Measurements from ENCODE around the gene CYTH3.
"Not testable (repeated sequence)": the region's sequence is repeated elsewhere in the genome, so short reads cannot be mapped to it uniquely, and the experiment has no call there.

Gene CYTH3

DNA sequence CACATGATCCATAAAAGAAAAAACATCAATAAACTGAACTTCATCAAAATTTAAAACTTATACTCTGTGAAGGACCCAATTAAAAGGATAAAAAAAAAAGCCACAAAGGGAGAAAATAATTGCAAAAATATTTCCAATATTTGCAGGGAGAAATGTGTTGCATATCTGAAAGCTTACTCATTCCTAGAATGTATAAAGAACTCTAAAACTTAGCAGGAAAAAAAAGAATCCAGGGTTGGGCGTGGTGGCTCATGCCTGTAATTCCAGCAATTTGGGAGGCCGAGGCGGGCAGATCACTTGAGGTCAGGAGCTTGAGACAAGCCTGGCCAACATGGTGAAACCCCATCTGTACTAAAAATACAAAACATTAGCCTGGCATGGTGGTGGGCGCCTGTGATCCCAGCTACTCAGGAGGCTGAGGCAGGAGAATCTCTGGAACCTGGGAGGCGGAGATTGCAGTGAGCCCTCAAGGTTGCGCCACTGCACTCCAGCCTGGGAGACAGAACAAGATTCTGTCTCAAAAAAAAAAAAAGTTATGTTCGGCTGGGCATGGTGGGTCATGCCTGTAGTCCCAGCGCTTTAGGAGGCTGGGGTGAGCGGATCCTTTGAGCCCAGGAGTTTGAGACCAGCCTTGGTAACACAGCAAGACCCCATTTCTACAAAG lies 11.1 kb upstream of the CYTH3 start:
- not testable (repeated sequence) for DNase-seq

DNA sequence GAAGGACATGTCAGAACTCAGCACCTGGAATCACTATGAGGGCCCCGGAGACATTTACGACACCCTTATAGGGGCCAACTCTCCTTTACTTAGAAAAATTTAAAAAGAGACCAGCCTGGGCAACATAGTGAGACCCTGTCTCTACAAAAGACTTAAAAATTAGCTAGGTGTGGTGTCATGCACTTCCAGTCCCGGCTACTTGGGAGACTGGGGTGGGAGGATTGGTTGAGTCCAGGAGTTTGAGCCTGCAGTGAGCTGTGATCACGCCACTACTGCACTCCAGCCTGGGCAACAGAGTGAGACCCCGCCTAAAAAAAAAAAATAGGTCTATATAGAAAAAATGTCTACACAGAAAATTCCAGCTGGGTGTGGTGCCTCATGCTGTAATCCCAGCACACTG lies 7.5 kb upstream of the CYTH3 start:
- DNase-seq: no peak

DNA sequence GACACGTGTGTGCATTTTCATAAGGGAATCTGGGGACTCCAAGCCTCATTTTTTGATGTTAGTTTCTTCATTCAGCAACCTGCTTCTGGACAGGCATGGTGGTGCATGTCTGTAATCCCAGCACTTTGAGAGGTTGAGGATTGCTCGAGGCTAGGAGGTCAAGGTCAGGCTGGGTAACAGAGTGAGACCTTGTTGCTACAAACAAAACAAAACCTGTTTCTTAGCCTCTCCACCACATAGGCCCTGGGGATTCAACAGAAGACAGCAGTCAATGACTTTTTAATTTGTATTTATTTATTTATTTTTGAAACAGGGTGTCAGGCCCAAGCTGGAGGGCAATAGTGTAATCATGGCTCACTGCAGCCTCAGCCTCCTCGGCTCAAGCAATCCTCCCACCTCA lies 6.9 kb upstream of the CYTH3 start:
- DNase-seq: no peak

DNA sequence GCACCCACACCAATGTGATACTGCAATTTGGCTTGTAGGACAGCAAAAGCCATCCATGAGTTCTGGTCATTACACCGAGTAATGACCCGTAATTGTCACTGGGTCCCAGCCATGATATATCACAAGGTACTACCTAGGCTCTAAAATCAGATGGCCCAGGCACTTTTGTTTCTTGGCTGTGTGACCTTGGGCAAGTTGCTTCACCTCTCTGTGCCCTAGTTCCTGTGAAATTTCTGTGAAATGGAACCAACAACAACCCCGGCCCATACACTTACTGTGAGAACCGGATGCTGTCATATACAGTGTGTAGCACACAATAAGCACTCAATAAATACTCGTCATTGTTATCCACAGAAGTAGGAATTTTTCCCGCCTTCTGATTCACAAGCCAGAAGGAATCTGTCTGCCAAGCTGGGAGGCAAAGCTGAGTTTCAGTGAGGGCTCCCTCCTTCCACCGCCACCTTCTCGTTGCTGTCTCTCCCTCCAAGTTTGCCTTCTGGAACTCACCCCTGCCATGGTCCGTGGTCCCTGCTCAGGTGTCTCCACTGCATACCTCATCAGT lies 6.4 kb upstream of the CYTH3 start:
- DNase-seq: no peak

DNA sequence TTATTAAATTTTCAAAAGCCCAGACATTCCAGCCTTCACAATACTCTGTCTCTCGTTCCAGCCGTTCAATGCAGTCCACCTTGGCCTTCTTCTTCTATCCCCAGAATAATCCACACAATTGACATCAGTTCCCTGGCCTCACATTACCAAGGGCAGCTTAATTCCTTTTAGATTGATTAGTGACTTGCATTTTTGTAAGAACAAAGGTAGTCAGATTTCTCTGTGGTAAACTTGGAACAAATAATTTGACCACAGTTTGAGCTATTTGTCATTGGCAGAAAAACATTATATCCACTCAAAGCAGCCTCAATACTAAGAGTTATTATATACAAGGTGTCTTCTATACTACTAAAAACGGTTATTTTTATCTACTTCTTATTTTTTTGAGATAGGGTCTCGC lies 5.1 kb upstream of the CYTH3 start:
- no peak for DNase-seq

DNA sequence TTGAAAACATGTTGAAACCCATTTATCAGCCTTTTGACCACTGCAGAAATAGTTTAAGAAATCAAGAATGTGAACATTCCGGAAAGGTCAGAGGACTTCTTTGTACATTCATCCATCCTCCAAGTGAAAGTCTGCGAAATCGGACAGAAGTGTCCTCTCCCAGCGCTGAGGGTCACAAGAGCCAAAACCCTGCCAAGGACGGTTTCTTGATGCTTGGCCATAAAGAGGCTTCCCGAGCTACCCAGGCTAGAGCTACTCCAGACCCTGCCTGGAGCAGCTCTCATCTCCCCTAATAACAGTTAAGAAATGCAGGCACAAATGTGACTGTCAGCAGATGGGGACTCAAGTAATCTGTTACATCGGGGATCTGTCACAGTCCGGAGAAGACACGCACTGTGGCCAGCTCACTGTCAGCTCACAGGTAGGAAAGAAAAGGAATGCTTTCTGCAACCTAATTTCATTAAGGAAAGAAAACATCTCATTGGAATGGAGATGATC lies 4.5 kb upstream of the CYTH3 start:
- no peak for DNase-seq

DNA sequence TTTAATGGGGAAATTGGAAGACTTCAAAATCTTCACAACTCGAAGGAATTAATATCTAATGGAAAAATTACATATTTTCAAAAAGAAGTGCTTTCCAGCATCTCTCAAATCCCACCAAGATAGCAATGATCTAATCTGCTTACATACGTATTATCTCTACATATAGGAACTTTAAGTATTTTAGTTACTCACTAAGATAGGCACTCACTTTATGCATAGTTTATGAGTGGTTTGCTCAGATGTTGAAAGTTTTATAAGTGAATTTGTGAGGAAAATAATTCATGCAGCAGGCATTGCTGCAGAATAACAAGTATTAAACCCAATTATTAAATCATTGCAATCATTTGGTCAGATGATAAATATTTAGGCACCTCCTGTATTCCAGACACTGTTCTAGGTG lies 2.3 kb upstream of the CYTH3 start:
- DNase-seq: no peak

DNA sequence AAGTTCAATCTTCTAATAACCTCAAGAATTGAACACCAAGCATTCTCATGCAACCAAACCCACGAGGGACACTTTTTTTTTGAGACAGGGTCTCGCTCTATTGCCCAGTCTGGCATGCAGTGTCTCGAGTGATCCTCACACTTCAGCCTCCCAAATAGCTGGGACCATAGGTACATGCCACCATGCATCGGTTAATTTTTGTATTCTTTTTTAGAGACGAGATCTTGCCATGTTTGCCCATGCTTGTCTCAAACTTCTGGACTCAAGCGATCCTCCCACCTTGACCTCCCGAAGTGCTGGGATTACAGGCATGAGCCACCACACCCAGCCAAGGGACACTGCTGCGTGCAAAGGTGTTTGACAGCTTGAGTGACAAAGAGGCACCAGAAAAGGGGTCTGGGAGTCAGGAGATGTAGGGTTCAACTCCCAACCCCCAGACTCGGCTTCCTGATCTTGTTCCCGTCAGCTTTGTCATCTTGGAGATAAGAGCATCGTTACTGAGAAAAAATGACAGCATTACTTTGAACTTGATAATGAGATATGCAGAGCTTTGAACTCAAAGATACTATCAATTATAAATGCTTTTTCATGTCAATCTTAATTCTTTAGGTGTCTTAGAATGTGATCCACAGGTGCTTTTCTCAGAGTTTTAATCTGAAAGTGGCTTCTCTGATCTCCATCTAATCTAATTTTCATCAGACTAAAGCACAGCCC lies 1.6 kb upstream of the CYTH3 start:
- DNase-seq: no peak

DNA sequence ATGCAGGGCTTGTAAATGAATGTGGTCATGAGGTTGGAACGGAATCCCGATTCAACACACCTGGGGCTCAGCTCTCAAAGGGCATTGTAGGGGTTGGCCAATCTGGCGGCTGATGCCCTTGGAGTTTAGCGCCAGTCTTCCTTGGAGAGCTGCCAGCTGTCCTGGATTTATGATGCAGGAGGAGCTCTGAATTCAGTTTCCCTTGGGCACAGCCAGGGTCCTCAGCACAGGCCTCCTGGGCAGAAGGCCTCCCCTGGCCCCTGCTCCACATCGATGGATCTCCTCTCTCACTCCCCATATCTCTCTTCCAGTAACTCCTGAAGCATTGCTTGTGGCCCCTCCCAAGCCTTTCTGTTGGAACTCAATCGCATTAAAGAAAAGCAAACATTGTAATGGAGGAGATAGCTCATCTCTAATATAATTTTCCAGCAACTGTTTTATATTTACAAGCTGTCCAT lies 985 bp upstream of the CYTH3 start:
- peak in 1 of 51 donors; percentile 3 for DNase-seq

DNA sequence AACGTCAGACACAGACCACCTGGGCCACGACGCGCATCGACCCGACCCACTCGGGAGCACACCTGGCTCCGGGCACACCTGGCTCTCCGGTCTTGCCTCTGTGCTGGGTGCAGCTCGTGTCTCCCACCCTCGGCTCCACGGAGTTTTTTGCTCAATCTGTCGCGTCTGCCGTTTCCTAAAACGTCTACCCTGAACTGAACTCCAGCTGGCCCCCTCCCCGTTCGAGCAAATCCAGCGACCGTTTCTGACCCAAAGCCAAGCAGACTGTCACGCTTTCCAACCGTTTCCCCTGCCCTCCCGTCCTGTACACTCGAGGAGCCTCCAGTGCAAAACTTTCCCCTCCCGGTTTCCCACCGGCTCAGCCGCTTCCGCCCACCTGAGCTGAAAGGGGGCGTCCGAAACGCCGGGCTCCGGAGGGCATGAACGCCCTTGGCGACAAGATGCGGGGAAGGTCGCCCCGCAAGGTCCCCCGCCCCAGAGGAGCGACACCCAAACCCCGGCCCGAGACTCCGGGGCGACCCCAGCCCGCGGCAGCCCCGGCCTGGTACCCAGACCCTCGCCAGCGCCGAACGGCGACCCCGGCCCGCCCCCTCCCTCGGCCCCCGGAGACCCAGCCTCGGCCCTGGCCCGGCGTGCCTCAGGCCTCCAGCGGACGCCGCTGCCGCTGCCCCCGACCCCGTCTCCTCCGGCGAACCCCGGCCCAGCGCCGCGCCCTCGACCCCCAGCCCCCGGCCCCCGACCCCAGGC lies 557 bp downstream of the CYTH3 start:
- DNase-seq: peak in 9 of 51 donors; percentile 4 to 44 (median 15)

DNA sequence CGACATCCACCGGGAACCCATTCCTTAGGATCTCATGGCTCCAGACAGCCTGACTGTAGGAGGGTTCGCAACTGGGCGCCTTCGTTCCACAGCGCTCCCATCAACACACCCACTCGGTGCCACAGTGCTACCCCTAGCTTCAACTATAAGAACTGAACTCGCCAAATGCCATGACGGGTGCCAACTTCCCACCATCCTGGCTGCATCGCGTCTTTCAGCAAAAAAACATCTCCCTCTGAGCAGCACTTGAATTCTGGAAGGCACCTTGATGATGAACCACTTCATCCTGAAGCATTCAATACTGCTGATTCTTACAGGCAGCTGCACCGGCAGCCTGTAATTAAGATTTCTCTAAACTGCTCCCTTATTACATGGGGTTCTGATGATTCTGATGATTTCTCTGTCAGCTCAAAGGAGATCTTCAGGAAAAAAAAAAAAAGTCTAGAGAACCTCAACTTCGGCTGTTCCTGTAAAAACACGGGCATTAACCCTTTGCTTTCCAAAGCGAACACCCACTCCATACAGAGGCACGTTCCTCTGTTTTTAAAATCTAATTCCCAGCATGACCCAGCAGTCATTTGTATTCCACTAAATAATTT lies 1.3 kb downstream of the CYTH3 start:
- peak in 42 of 51 donors; percentile 8 to 72 (median 38) for DNase-seq

DNA sequence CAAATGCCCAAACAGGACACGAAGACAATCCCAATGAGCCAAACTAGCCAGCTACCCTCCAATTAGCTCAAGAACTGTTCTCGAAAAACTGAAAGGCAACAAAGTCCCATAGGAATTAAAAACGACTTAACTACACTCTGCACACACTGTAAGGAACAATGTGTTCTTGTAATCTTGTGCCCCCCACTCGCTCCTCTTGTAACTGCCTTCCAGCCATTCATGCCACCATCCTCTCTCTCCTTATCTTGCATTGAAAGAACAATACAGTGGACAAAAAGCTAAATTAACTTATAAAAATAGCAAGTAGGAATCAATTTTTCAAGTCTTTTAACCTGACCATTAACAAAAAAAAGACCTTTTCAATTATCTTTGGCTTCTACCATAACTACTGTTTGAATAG lies 2.9 kb downstream of the CYTH3 start:
- DNase-seq: no peak

DNA sequence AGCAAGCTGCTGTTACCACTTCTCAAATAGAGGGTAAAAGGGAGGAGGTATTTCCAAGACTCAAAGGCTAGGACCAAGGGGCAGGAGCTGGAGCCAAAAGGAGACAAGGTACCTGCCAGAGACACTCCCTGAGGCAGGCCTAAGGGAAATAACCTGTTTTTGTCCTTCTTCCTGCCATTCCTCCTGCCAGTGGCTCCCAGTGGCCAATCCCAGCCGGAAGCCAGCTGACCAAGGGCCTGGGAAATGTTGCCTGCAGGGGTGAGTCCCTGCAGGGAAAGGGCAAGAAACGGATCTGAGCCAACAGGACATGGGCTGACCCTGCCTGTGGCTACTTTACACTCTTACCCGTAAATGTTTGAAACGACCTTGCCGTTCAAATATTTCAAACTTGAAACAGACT lies 3.5 kb downstream of the CYTH3 start:
- no peak for DNase-seq

DNA sequence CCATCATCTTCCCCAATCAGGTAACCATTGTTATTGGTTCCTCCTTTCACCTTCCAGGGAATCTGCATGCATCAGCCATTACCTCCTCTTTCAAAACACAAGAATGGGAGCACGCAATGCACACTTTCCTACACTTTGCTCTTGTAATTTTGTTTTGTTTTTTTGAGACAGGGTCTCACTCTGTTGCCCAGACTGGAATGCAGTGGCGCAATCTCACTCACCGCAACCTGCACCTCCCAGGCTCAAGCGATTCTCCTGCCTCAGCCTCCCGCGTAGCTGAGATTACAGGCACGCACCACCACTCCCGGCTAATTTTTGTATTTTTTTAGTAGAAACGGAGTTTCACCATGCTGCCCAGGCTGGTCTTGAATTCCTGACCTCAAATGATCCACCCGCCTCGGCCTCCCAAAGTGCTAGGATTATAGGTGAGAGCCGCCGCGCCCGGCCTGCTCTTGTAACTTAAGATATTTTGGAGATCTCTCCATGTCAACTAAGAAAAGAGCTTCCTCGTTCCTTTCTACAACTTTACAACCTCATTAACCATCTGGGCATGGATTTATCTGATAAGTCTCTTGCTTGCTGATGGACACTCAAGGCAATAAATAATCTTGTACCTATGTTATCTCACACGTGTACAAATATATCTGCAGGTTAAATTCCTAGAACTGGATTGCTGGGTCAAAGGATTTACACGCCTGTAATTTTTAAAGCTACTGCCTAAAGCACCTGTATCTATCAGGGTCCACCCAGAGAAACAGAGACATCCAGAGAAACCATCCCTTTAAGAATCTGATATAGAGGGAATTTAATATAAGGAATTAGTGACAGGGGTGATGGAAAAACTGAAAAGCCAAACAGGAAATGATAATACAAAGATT lies 4.2 kb downstream of the CYTH3 start:
- no peak for DNase-seq

DNA sequence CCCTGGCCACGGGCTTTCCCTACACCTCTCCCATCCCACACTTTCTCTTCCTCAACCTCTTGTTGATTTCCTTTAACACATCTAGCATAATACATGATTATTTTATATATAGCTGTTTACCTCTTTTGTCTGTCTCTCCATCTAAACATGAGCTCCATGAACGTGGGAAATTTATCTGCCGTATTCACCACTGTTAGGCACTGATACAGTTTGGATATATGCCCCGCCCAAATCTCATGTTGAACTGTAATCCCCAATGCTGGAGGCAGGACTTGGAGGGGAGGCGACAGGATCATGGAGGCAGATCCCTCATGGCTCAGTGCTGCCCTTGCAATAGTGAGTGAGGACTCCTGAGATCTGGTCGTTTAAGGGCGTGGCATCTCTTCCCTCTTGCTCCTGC lies 5.7 kb downstream of the CYTH3 start:
- no peak for DNase-seq

DNA sequence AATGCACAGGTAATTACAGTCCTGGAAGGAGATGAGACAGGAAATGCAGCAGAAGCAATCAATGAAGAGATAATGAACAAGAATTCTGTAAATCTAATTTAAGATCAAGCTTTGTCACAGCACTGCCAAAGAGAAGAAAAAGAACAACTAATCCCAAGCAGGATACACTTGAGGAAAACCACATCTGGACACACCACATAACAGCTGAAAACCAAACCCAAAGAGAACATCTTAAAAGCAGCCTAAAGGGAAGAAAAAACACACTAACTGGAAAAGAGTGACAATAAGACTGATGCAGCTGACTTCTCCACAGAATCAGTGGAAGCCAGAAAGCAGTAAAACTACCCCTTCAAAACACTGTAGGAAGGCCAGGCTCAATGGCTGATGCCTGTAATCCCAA lies 10.2 kb downstream of the CYTH3 start:
- DNase-seq: no peak

DNA sequence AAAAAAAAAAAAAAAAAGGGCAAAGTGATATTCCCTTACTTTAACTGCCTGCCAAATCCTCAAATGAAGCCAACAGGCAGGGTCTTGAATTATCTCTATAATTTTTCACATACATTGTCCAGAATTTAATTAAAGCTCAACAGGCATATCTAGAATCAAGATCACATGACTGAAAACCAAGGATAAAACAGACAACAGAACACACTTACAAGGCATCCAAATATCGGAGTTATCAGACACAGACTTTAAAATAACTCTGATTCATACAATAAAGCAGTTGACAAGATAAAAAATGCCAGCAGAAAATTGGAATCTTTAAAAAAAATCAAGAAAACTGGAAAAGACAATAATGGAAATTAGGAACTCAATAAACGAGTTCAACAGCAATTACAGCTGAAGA lies 10.7 kb downstream of the CYTH3 start:
- no peak for DNase-seq

DNA sequence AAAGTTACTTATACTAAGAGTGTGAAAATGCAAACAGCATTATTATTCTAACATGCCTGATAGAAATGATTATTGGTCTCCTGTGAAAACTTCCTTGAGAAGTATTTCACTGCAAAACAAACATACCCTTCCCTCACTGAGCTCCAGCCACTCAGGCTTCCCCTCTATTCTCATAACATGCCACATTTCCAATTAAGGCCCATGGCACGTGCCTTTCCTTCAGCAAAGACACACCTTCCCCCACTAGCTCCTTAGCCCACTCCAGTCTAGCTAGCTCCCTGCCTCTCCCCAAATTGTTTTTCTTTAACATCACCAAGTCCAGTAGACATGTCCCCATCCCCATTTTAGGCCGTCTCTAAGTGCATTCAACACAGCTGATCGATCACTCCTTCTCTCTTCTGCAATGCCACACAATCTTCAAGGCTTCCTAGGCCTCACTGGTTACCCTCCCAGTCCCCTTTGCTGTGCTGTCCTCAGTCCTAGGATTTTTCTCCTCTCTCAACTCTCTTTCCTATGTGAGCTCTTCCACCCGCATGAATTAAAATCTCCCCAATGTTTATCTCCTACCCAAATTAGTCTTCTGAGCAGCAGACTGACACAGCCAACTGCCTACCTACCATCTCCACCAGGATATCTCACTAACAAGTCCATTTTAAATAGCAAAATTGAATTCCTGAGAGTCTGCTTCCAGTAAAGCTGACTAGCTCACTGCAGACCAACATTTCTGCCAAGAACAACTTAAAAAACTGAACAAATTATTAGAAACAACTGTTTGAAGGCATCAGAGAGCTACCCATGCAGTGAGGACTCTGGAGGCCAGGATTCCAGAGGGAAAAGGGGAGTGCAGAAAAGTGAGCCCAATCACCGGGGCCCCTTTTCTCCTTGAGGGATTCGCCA lies 11.9 kb downstream of the CYTH3 start:
- DNase-seq: no peak

DNA sequence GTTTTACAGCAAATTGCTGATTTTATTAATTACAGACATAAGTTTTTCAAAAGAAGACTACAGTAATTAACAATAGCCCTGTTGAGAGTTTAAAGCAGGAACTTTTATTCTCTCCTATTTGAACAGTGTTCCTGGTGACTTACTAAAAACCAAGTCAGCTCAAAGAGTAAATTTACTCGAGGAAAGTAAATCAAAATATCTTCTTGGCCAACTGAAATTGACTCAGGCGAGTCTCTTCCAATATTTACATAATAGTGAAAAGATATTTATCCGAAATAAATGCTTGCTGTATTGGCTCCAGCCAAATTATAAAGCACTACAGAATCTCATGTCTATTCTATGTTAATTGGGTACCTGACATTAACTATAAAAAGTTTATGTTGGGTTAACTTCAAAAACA lies 13.2 kb downstream of the CYTH3 start:
- no peak for DNase-seq
